ENCODE data around the gene NCAM2. TPM values are rescaled to one million over a fixed set of nuclear protein-coding genes. Genes with fewer than 3 reads are reported as not detected.

Gene NCAM2
- polyA plus RNA-seq, 3 donors = not detected

DNA sequence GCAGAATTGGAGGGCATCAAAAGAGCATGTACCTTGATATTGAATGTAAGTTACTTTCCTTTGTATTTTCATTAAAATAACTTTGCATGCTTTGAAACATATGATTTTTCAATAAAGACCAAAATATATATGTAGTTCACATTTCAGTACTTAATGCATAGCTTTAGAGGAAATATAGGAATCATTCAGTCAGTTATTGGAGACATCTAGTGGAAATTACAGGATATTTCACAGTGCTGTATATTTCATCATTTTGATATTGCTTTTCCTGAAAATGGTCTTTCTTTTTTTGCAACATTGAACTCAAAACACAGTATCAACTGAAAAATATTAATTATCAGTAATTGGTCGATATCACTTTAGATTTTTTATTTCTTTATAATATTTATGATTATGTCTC lies 375.8 kb downstream of the NCAM2 start:
- no peaks in the 10 kb centered on the region for H3K36me3 Mint-ChIP-seq
- WGBS (ENCODE audit: insufficient coverage) = no CpG with 5 or more reads among the region's 1 CpG
- H3K4me3 ChIP-seq (replicated peaks in 1 of 3; ENCODE audit: low read depth in 2 of 3, low read length in 3 of 3) = no peak overlapping the region
- H3K4me1 ChIP-seq (ENCODE audit: control insufficient read depth in 1 of 2, insufficient read depth in 2 of 2, low read length in 2 of 2) = no peaks in the 10 kb centered on the region
- H3K4me2 ChIP-seq (replicated peaks; ENCODE audit: extremely low read depth, low read length, poor library complexity, severe bottlenecking) = no peak overlapping the region
- H3K27ac ChIP-seq (ENCODE audit: low read depth in 1 of 2, low read length in 2 of 2) = no peak overlapping the region
- no peak overlapping the region for H3K27ac Mint-ChIP-seq
- H2AFZ ChIP-seq (ENCODE audit: insufficient read depth, low read depth, low read length, poor library complexity, severe bottlenecking) = no peak overlapping the region
- no peaks in the 10 kb centered on the region for H3K9me3 Mint-ChIP-seq
- intact Hi-C loops (cut with micrococcal nuclease) = no loop called here
- no peaks in the 10 kb centered on the region for H3K36me3 ChIP-seq (replicated peaks in 1 of 2; ENCODE audit: control insufficient read depth in 1 of 2, insufficient read depth in 2 of 2, low read length in 2 of 2)
- H3K79me2 ChIP-seq (ENCODE audit: insufficient read depth, low read length) = no peaks in the 10 kb centered on the region
- no peak for DNase-seq
- H3K27me3 ChIP-seq (ENCODE audit: control insufficient read depth in 2 of 2, insufficient read depth in 2 of 2, low read length in 2 of 2) = no peaks in the 10 kb centered on the region
- TF ChIP-seq, protein P1, sequence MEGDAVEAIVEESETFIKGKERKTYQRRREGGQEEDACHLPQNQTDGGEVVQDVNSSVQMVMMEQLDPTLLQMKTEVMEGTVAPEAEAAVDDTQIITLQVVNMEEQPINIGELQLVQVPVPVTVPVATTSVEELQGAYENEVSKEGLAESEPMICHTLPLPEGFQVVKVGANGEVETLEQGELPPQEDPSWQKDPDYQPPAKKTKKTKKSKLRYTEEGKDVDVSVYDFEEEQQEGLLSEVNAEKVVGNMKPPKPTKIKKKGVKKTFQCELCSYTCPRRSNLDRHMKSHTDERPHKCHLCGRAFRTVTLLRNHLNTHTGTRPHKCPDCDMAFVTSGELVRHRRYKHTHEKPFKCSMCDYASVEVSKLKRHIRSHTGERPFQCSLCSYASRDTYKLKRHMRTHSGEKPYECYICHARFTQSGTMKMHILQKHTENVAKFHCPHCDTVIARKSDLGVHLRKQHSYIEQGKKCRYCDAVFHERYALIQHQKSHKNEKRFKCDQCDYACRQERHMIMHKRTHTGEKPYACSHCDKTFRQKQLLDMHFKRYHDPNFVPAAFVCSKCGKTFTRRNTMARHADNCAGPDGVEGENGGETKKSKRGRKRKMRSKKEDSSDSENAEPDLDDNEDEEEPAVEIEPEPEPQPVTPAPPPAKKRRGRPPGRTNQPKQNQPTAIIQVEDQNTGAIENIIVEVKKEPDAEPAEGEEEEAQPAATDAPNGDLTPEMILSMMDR (IDR thresholded peaks at IDR 0.05) = no peak
- no peaks in the 10 kb centered on the region for H4K20me1 ChIP-seq (ENCODE audit: insufficient read depth, low read length)
- no peaks in the 10 kb centered on the region for H3K4me1 Mint-ChIP-seq
- H3K27me3 Mint-ChIP-seq (ENCODE audit: low read depth in 3 of 3) = peaks cover 0 to 1% (median 0%) of the 10 kb centered on the region in 3 donors
- no peaks in the 10 kb centered on the region for H3K9me3 ChIP-seq (replicated peaks in 1 of 2; ENCODE audit: control insufficient read depth in 1 of 2, insufficient read depth in 1 of 2, low read length in 2 of 2)
- no peak overlapping the region for H3K4me3 Mint-ChIP-seq
- H3K9ac ChIP-seq (ENCODE audit: insufficient read depth, low read length, poor library complexity, severe bottlenecking) = no peak overlapping the region

DNA sequence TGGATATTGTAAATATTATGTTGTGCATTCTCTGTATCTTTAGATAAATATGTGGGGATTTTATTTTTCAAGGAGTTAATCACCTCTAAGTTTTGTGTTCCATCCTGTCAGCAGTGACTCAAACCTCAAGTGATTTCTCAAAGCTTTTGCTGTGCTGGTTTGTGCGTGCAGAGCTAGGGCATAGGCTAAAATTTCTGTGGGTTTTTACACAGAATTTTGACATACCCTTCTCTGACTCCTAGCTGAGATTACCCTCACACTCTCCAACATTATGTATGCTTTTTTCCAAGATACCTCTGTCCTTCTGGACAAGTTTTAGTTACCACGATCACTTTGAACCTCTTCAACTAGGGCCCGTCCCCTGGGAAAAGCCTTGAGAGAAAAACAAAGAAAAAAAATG lies 384.9 kb downstream of the NCAM2 start:
- no peaks in the 10 kb centered on the region for H3K9me3 ChIP-seq (replicated peaks in 1 of 2; ENCODE audit: control insufficient read depth in 1 of 2, insufficient read depth in 1 of 2, low read length in 2 of 2)
- Mint-ChIP-seq H3K27me3 (ENCODE audit: low read depth in 3 of 3) (peaks cover 2 to 3% (median 2%) of the 10 kb centered on the region in 3 donors), H3K4me1 (no peaks in the 10 kb centered on the region), H3K36me3 (no peaks in the 10 kb centered on the region), H3K27ac (no peak overlapping the region), H3K9me3 (peaks cover 0 to 2% (median 0%) of the 10 kb centered on the region in 7 donors), H3K4me3 (no peak overlapping the region)
- no peaks in the 10 kb centered on the region for H3K4me1 ChIP-seq (ENCODE audit: control insufficient read depth in 1 of 2, insufficient read depth in 2 of 2, low read length in 2 of 2)
- no peaks in the 10 kb centered on the region for H4K20me1 ChIP-seq (ENCODE audit: insufficient read depth, low read length)
- no CpG with 5 or more reads among the region's 3 CpGs for WGBS (ENCODE audit: insufficient coverage)
- no peak overlapping the region for H3K4me3 ChIP-seq (replicated peaks in 1 of 3; ENCODE audit: low read depth in 2 of 3, low read length in 3 of 3)
- H3K9ac ChIP-seq (ENCODE audit: insufficient read depth, low read length, poor library complexity, severe bottlenecking) = no peak overlapping the region
- DNase-seq = no peak
- H3K79me2 ChIP-seq (ENCODE audit: insufficient read depth, low read length) = no peaks in the 10 kb centered on the region
- no peak overlapping the region for H3K27ac ChIP-seq (ENCODE audit: low read depth in 1 of 2, low read length in 2 of 2)
- H2AFZ ChIP-seq (ENCODE audit: insufficient read depth, low read depth, low read length, poor library complexity, severe bottlenecking) = no peak overlapping the region
- TF ChIP-seq, protein P1 (IDR thresholded peaks at IDR 0.05) = no peak
- H3K36me3 ChIP-seq (replicated peaks in 1 of 2; ENCODE audit: control insufficient read depth in 1 of 2, insufficient read depth in 2 of 2, low read length in 2 of 2) = no peaks in the 10 kb centered on the region
- H3K4me2 ChIP-seq (replicated peaks; ENCODE audit: extremely low read depth, low read length, poor library complexity, severe bottlenecking) = no peak overlapping the region
- H3K27me3 ChIP-seq (ENCODE audit: control insufficient read depth in 2 of 2, insufficient read depth in 2 of 2, low read length in 2 of 2) = no peaks in the 10 kb centered on the region
- intact Hi-C loops (cut with micrococcal nuclease) = no loop called here

Measured in CD14-positive monocyte (primary cell).